H9 (cell line): ENCODE results near the gene THRB. TPM values are rescaled to one million over a fixed set of nuclear protein-coding genes. Genes with fewer than 3 reads are reported as not detected.

Source experiments
- DNase-seq: peaks from one replicate; pipeline ENCODE4 v3.0.0-alpha.2; 2017
- H2AFZ ChIP-seq: one replicate; pipeline ENCODE4 v1.6.1; 2013; ENCODE audit warnings: mild to moderate bottlenecking, low read length, control low read depth, moderate library complexity
- H2AK5ac ChIP-seq: 2 replicates; pipeline ENCODE4 v1.6.1; 2013; ENCODE audit warnings: low read length, control low read depth, mixed read lengths; ENCODE audit not compliant: insufficient read length
- H2BK120ac ChIP-seq: one replicate; pipeline ENCODE4 v1.6.1; 2013; ENCODE audit warnings: low read depth, mild to moderate bottlenecking, low read length, control low read depth, inconsistent platforms; ENCODE audit not compliant: poor library complexity, severe bottlenecking
- H2BK12ac ChIP-seq: 2 replicates; pipeline ENCODE4 v1.6.1; 2013; ENCODE audit warnings: low read length, control low read depth, mixed read lengths, low read depth; ENCODE audit not compliant: insufficient read length
- H2BK15ac ChIP-seq: 2 replicates; pipeline ENCODE4 v1.6.1; 2013; ENCODE audit warnings: low read depth, low read length, control low read depth
- H2BK20ac ChIP-seq: one replicate; pipeline ENCODE4 v1.6.1; 2013; ENCODE audit warnings: low read depth, mild to moderate bottlenecking, low read length, control low read depth, inconsistent platforms; ENCODE audit not compliant: poor library complexity, severe bottlenecking
- H2BK5ac ChIP-seq: 2 replicates; pipeline ENCODE4 v1.6.1; 2013; ENCODE audit warnings: low read length, control low read depth, mixed read lengths; ENCODE audit not compliant: insufficient read length
- H3K14ac ChIP-seq: 2 replicates; pipeline ENCODE4 v1.6.1; 2013; ENCODE audit warnings: low read length, control low read depth; ENCODE audit not compliant: insufficient read depth
- H3K18ac ChIP-seq: 2 replicates; pipeline ENCODE4 v1.6.1; 2013; ENCODE audit warnings: low read depth, mild to moderate bottlenecking, mixed read lengths, low read length, control low read depth; ENCODE audit not compliant: insufficient read length
- H3K23ac ChIP-seq: 2 replicates; pipeline ENCODE4 v1.6.1; 2013; ENCODE audit warnings: low read length, control low read depth, mixed read lengths, low read depth; ENCODE audit not compliant: insufficient read length
- H3K23me2 ChIP-seq: 2 replicates; pipeline ENCODE4 v1.6.1; 2013; ENCODE audit warnings: low read depth, mild to moderate bottlenecking, mixed read lengths, low read length, control low read depth; ENCODE audit not compliant: insufficient read length, poor library complexity, severe bottlenecking
- H3K27ac ChIP-seq: 2 replicates; pipeline ENCODE4 v1.5.1; 2013; ENCODE audit warnings: low read length, control low read depth, mixed read lengths, low read depth; ENCODE audit not compliant: insufficient read length
- H3K27me3 ChIP-seq: 2 replicates; pipeline ENCODE4 v1.6.1; 2013; ENCODE audit warnings: low read length, control low read depth, inconsistent platforms; ENCODE audit not compliant: insufficient read depth
- H3K4ac ChIP-seq: 2 replicates; pipeline ENCODE4 v1.6.1; 2013; ENCODE audit warnings: low read depth, mild to moderate bottlenecking, control low read depth, inconsistent platforms, low read length, moderate library complexity
- H3K4me1 ChIP-seq: 2 replicates; pipeline ENCODE4 v1.6.1; 2013; ENCODE audit warnings: low read length, control low read depth, inconsistent platforms; ENCODE audit not compliant: insufficient read depth
- H3K4me2 ChIP-seq: 2 replicates; pipeline ENCODE4 v1.6.1; 2013; ENCODE audit warnings: low read length, control low read depth, mixed read lengths; ENCODE audit not compliant: insufficient read length, insufficient read depth
- H3K56ac ChIP-seq: 2 replicates; pipeline ENCODE4 v1.6.1; 2013; ENCODE audit warnings: low read depth, mild to moderate bottlenecking, mixed read lengths, low read length, control low read depth; ENCODE audit not compliant: insufficient read length
- H3K79me1 ChIP-seq: 2 replicates; pipeline ENCODE4 v1.6.1; 2013; ENCODE audit warnings: low read depth, mild to moderate bottlenecking, moderate library complexity, low read length, control low read depth, inconsistent platforms; ENCODE audit not compliant: insufficient read depth, poor library complexity, severe bottlenecking
- H3K79me2 ChIP-seq: 2 replicates; pipeline ENCODE4 v1.6.1; 2013; ENCODE audit warnings: low read length, control low read depth, inconsistent platforms; ENCODE audit not compliant: insufficient read depth
- H3K9ac ChIP-seq: 2 replicates; pipeline ENCODE4 v1.6.1; 2013; ENCODE audit warnings: low read length, control low read depth, mixed read lengths; ENCODE audit not compliant: insufficient read length; ENCODE audit errors: extremely low read depth
- H3K9me3 ChIP-seq: one replicate; pipeline ENCODE4 v1.6.1; 2013; ENCODE audit warnings: low read depth, low read length, inconsistent platforms; ENCODE audit not compliant: control insufficient read depth
- H3T11ph ChIP-seq: one replicate; pipeline ENCODE4 v1.6.1; 2013; ENCODE audit warnings: mild to moderate bottlenecking, low read length, control low read depth, inconsistent platforms
- H4K20me1 ChIP-seq: one replicate; pipeline ENCODE4 v1.6.1; 2013; ENCODE audit not compliant: control insufficient read depth, insufficient read length, insufficient read depth
- H4K5ac ChIP-seq: 2 replicates; pipeline ENCODE4 v1.6.1; 2013; ENCODE audit warnings: low read depth, mild to moderate bottlenecking, mixed read lengths, low read length, control low read depth; ENCODE audit not compliant: insufficient read length
- H4K8ac ChIP-seq: replicated peaks from 2 replicates; pipeline ENCODE4 v1.6.1; 2013; ENCODE audit warnings: low read length, control low read depth, mixed read lengths, low read depth; ENCODE audit not compliant: insufficient read length
- H4K91ac ChIP-seq: 2 replicates; pipeline ENCODE4 v1.6.1; 2013; ENCODE audit warnings: low read depth, mild to moderate bottlenecking, moderate library complexity, mixed read lengths, low read length, control low read depth; ENCODE audit not compliant: insufficient read length
- H3K27ac Mint-ChIP-seq, 3 experiments: 2 replicates in 2 of 3; 3 replicates in 1 of 3; pipeline ENCODE4 v1.8.0; 2020 to 2021; ENCODE audit warnings: mixed read lengths in 3 of 3, mild to moderate bottlenecking in 1 of 3, moderate library complexity in 1 of 3
- H3K27me3 Mint-ChIP-seq: 2 replicates; pipeline ENCODE4 v1.8.0; 2021; ENCODE audit warnings: low read depth, mild to moderate bottlenecking, moderate library complexity, mixed read lengths
- H3K36me3 Mint-ChIP-seq, 3 experiments: 2 replicates in 2 of 3; 3 replicates in 1 of 3; pipeline ENCODE4 v1.8.0; 2020 to 2021; ENCODE audit warnings: low read depth in 3 of 3, mixed read lengths in 3 of 3; ENCODE audit not compliant: insufficient read depth in 1 of 3
- H3K4me1 Mint-ChIP-seq, 2 experiments: 2 replicates each; pipeline ENCODE4 v1.8.0; 2020; ENCODE audit warnings: mixed read lengths in 2 of 2
- H3K4me3 Mint-ChIP-seq, 2 experiments: 2 replicates in 1 of 2; 3 replicates in 1 of 2; pipeline ENCODE4 v1.8.0; 2020 to 2021; ENCODE audit warnings: mild to moderate bottlenecking in 2 of 2, mixed read lengths in 2 of 2, moderate library complexity in 1 of 2
- H3K9me3 Mint-ChIP-seq, 2 experiments: 2 replicates in 1 of 2; 3 replicates in 1 of 2; pipeline ENCODE4 v1.8.0; 2020; ENCODE audit warnings: mild to moderate bottlenecking in 2 of 2, mixed read lengths in 2 of 2, moderate library complexity in 1 of 2
- WGBS: extraction: QIAGEN DNeasy Blood & Tissue Kit; methylation state at CpG from one replicate; pipeline ENCODE4 v1.1.7; 2013; ENCODE audit warnings: missing lambda C conversion rate, low lambda C conversion rate, mixed read lengths; ENCODE audit not compliant: insufficient read length; ENCODE audit errors: extremely low coverage; 5-methylcytosine and 5-hydroxymethylcytosine counted together
- total RNA-seq: library from RNA; stranded (reverse); gene quantifications from 2 replicates; pipeline ENCODE4 v1.2.1, GENCODE V29; 2021
- TF ChIP-seq, protein P1 (sequence below): fragments of 200-600 bp; sonication (generic); conservative IDR thresholded peaks from 3 replicates; pipeline ENCODE4 v1.8.0; 2021; ENCODE audit warnings: antibody characterized with exemption, mild to moderate bottlenecking

THRB gene
- total RNA-seq, 1 experiment from 2014 or later: 8.6 TPM

GRCh38 chr3:24389108-24390090 is 105.3 kb downstream of the THRB start:
- Mint-ChIP-seq H3K4me3 (no peak overlapping the region), H3K36me3 (no peaks in the 10 kb centered on the region), H3K4me1 (peaks cover 21 to 22% of the 10 kb centered on the region in 2 experiments), H3K9me3 (no peaks in the 10 kb centered on the region), H3K27ac (peak overlapping the region in 2 of 3 experiments; percentile 14 to 65; a peak in 2 of 7 replicates), H3K27me3 (peaks cover 10% of the 10 kb centered on the region)
- no peak overlapping the region for H3K9ac ChIP-seq
- H2BK20ac ChIP-seq: no peak overlapping the region
- H4K8ac ChIP-seq: no peak overlapping the region
- no peaks in the 10 kb centered on the region for H3K9me3 ChIP-seq
- no peak overlapping the region for H2BK120ac ChIP-seq
- H3K23me2 ChIP-seq: no peaks in the 10 kb centered on the region
- no CpG with 5 or more reads among the region's 6 CpGs for WGBS
- H3K79me1 ChIP-seq: no peaks in the 10 kb centered on the region
- H3K18ac ChIP-seq: no peak overlapping the region
- H3T11ph ChIP-seq: no peak overlapping the region
- no peak overlapping the region for H2BK15ac ChIP-seq
- H4K20me1 ChIP-seq: no peaks in the 10 kb centered on the region
- no peak overlapping the region for H3K4me2 ChIP-seq
- H4K91ac ChIP-seq: no peak overlapping the region
- H3K27me3 ChIP-seq: no peaks in the 10 kb centered on the region
- H4K5ac ChIP-seq: no peak overlapping the region
- no peak overlapping the region for H2AFZ ChIP-seq
- H2BK12ac ChIP-seq: no peak overlapping the region
- no peak overlapping the region for H3K27ac ChIP-seq
- no peak overlapping the region for H3K4ac ChIP-seq
- H3K56ac ChIP-seq: no peak overlapping the region
- H2BK5ac ChIP-seq: no peak overlapping the region
- H2AK5ac ChIP-seq: no peak overlapping the region
- H3K4me1 ChIP-seq: peaks cover 5% of the 10 kb centered on the region; the same call in 1 of the 2 replicates
- H3K14ac ChIP-seq: no peak overlapping the region
- H3K23ac ChIP-seq: no peak overlapping the region
- TF ChIP-seq, protein P1, sequence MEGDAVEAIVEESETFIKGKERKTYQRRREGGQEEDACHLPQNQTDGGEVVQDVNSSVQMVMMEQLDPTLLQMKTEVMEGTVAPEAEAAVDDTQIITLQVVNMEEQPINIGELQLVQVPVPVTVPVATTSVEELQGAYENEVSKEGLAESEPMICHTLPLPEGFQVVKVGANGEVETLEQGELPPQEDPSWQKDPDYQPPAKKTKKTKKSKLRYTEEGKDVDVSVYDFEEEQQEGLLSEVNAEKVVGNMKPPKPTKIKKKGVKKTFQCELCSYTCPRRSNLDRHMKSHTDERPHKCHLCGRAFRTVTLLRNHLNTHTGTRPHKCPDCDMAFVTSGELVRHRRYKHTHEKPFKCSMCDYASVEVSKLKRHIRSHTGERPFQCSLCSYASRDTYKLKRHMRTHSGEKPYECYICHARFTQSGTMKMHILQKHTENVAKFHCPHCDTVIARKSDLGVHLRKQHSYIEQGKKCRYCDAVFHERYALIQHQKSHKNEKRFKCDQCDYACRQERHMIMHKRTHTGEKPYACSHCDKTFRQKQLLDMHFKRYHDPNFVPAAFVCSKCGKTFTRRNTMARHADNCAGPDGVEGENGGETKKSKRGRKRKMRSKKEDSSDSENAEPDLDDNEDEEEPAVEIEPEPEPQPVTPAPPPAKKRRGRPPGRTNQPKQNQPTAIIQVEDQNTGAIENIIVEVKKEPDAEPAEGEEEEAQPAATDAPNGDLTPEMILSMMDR: no peak
- H3K79me2 ChIP-seq: no peaks in the 10 kb centered on the region
- DNase-seq: no peak
